Measurements from ENCODE around the gene ZIK1.

The ZIK1 gene

GRCh38 chr19:57615346-57615745 is 31.4 kb downstream of the ZIK1 start:
- Histone ChIP-seq H3K9ac (ENCODE audit: low read depth, low read length) (no peak overlapping the region), H3K36me3 (ENCODE audit: insufficient read depth, low read depth, low read length) (peaks cover 53% of the 10 kb centered on the region), H3K27ac (ENCODE audit: low read length) (no peak overlapping the region), H3K4me3 (ENCODE audit: low read length) (peak overlapping the region; percentile 93), H3K27me3 (ENCODE audit: insufficient read depth, low read length) (no peaks in the 10 kb centered on the region), H3K9me3 (ENCODE audit: insufficient read depth, low read depth, low read length) (peaks cover 68% of the 10 kb centered on the region), H3K4me1 (ENCODE audit: insufficient read depth, low read length) (no peaks in the 10 kb centered on the region)

- Histone ChIP-seq H3K4me3 (ENCODE audit: low read length) (peak overlapping the region; percentile 31), H3K4me1 (ENCODE audit: insufficient read depth, low read length) (no peaks in the 10 kb centered on the region), H3K9me3 (ENCODE audit: insufficient read depth, low read depth, low read length) (peaks cover 100% of the 10 kb centered on the region), H3K27ac (ENCODE audit: low read length) (no peak overlapping the region), H3K36me3 (ENCODE audit: insufficient read depth, low read depth, low read length) (peaks cover 91% of the 10 kb centered on the region), H3K27me3 (ENCODE audit: insufficient read depth, low read length) (no peaks in the 10 kb centered on the region), H3K9ac (ENCODE audit: low read depth, low read length) (no peak overlapping the region)
Measured at GRCh38 chr19:57620673-57621348, 36.9 kb downstream of the ZIK1 start.

DNA sequence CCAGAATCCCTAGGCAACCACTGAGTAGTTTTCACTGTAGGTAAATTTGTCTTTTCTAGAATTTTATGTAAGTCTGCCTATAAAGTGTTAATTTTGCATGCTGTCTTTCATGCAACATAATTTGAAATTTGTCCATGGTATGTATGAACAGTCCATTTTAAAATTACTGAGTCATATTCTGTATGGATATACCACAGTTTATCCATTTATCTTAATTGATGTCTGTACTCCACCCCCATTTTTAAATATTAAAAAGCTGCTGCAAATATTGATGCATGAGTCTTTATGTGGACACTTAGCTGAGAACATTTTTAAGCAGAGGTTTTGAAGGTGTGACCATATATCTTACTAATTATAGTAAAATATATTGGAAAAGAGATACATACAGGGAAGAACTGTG is 39.1 kb downstream of the ZIK1 start:
- no peak overlapping the region for H3K27ac ChIP-seq (ENCODE audit: low read length)
- no peaks in the 10 kb centered on the region for H3K27me3 ChIP-seq (ENCODE audit: insufficient read depth, low read length)
- H3K36me3 ChIP-seq (ENCODE audit: insufficient read depth, low read depth, low read length) = peaks cover 69% of the 10 kb centered on the region
- no peaks in the 10 kb centered on the region for H3K4me1 ChIP-seq (ENCODE audit: insufficient read depth, low read length)
- H3K9ac ChIP-seq (ENCODE audit: low read depth, low read length) = no peak overlapping the region
- H3K9me3 ChIP-seq (ENCODE audit: insufficient read depth, low read depth, low read length) = peaks cover 78% of the 10 kb centered on the region
- H3K4me3 ChIP-seq (ENCODE audit: low read length) = no peak overlapping the region

- Histone ChIP-seq H3K4me3 (ENCODE audit: low read length) (peak within 1 kb of the TSS; percentile 96), H3K9me3 (ENCODE audit: insufficient read depth, low read depth, low read length) (peaks cover 15% of the 10 kb centered on the region; the same call in 1 of the 2 replicates), H3K4me1 (ENCODE audit: insufficient read depth, low read length) (no peaks in the 10 kb centered on the region), H3K27ac (ENCODE audit: low read length) (no peak within 1 kb of the TSS), H3K9ac (ENCODE audit: low read depth, low read length) (peak within 1 kb of the TSS; percentile 84), H3K27me3 (ENCODE audit: insufficient read depth, low read length) (no peaks in the 10 kb centered on the region), H3K36me3 (ENCODE audit: insufficient read depth, low read depth, low read length) (peaks cover 28% of the 10 kb centered on the region)
Measured at GRCh38 chr19:57632987-57633831, 49.3 kb downstream of the ZIK1 start, which contains the start of gene ZNF211. TSS of gene ZNF211 (plus strand) at chr19:57633168. CDS start at chr19:57633347, 179 bp downstream.

- Histone ChIP-seq H3K27me3 (ENCODE audit: insufficient read depth, low read length) (no peaks in the 10 kb centered on the region), H3K4me1 (ENCODE audit: insufficient read depth, low read length) (no peaks in the 10 kb centered on the region), H3K36me3 (ENCODE audit: insufficient read depth, low read depth, low read length) (peaks cover 32% of the 10 kb centered on the region), H3K9me3 (ENCODE audit: insufficient read depth, low read depth, low read length) (peaks cover 15% of the 10 kb centered on the region; the same call in 1 of the 2 replicates), H3K9ac (ENCODE audit: low read depth, low read length) (peak overlapping the region; percentile 84), H3K4me3 (ENCODE audit: low read length) (peak overlapping the region; percentile 96), H3K27ac (ENCODE audit: low read length) (no peak overlapping the region)
Measured at GRCh38 chr19:57633832-57634131, 49.8 kb downstream of the ZIK1 start.

GRCh38 chr19:57637379-57637778 is 53.4 kb downstream of the ZIK1 start:
- Histone ChIP-seq H3K27me3 (ENCODE audit: insufficient read depth, low read length) (no peaks in the 10 kb centered on the region), H3K4me3 (ENCODE audit: low read length) (no peak overlapping the region), H3K9ac (ENCODE audit: low read depth, low read length) (no peak overlapping the region), H3K9me3 (ENCODE audit: insufficient read depth, low read depth, low read length) (peaks cover 32% of the 10 kb centered on the region), H3K36me3 (ENCODE audit: insufficient read depth, low read depth, low read length) (peaks cover 62% of the 10 kb centered on the region), H3K4me1 (ENCODE audit: insufficient read depth, low read length) (no peaks in the 10 kb centered on the region), H3K27ac (ENCODE audit: low read length) (no peak overlapping the region)

DNA sequence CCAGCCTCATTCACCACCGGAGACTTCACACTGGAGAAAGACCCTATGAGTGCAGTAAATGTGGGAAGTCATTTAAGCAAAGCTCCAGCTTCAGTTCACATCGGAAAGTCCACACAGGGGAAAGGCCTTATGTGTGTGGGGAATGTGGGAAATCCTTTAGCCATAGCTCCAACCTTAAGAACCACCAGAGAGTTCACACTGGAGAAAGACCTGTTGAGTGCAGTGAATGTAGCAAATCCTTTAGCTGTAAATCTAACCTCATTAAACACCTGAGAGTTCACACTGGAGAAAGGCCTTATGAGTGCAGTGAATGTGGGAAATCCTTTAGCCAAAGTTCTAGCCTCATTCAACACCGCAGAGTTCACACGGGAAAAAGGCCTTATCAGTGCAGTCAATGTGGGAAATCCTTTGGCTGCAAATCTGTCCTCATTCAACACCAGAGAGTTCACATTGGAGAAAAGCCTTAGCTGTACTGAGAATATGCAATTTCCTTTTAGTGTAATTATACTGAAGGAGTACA is 57.8 kb downstream of the ZIK1 start:
- H3K27me3 ChIP-seq (ENCODE audit: insufficient read depth, low read length) = no peaks in the 10 kb centered on the region
- peaks cover 50% of the 10 kb centered on the region for H3K36me3 ChIP-seq (ENCODE audit: insufficient read depth, low read depth, low read length)
- no peak overlapping the region for H3K4me3 ChIP-seq (ENCODE audit: low read length)
- no peak overlapping the region for H3K9ac ChIP-seq (ENCODE audit: low read depth, low read length)
- H3K4me1 ChIP-seq (ENCODE audit: insufficient read depth, low read length) = no peaks in the 10 kb centered on the region
- peaks cover 27% of the 10 kb centered on the region for H3K9me3 ChIP-seq (ENCODE audit: insufficient read depth, low read depth, low read length)
- H3K27ac ChIP-seq (ENCODE audit: low read length) = no peak overlapping the region

DNA sequence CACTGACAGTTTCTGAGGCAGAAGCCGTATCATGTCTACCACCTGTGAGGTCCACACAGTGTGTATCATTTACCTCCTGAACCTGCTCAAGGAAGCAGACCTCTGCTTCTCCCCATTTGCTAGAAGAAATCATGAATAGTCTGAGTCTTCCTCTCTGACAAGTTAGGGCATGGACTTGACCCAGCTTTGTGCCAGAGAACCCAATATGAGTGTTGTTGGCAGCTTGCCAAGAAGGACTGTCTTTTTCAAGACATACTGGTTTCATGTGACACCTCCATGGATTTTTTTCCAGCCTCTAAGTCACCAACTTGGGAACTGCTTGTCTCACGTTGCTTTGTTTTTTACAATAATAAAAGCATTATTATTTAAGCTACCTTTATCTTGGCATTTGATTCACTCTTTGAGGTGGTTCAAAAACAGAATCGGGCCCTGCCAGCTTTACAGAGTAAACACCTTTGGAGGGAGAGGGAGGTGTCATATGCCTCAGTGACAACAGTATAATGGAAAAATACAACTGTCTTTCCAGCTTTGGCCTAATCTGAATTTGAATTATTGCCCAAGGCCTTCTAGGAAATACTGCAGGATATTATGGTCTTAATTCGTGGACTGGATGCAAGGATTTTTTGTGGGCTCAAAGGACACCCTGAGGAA is 58.6 kb downstream of the ZIK1 start:
- Histone ChIP-seq H3K4me1 (ENCODE audit: insufficient read depth, low read length) (no peaks in the 10 kb centered on the region), H3K27me3 (ENCODE audit: insufficient read depth, low read length) (no peaks in the 10 kb centered on the region), H3K36me3 (ENCODE audit: insufficient read depth, low read depth, low read length) (peaks cover 44% of the 10 kb centered on the region), H3K27ac (ENCODE audit: low read length) (no peak overlapping the region), H3K4me3 (ENCODE audit: low read length) (no peak overlapping the region), H3K9me3 (ENCODE audit: insufficient read depth, low read depth, low read length) (peaks cover 19% of the 10 kb centered on the region), H3K9ac (ENCODE audit: low read depth, low read length) (no peak overlapping the region)
